GM23338 (cell line): ENCODE measurements around the gene FHIT. TPM values are rescaled to one million over a fixed set of nuclear protein-coding genes. Genes with fewer than 3 reads are reported as not detected.

Experiments
- ATAC-seq: fragments of 200-7000 bp; cut with Tn5 transposase; 3 replicates; pipeline ENCODE4 v1.9.1; 2020
- DNase-seq: peaks from one replicate; pipeline ENCODE4 v3.0.0-alpha.2; 2015; ENCODE audit warnings: low spot score
- H2AFZ ChIP-seq: fragments of 200-600 bp; sonication (generic); 2 replicates; pipeline ENCODE4 v1.8.0; 2016; ENCODE audit warnings: antibody characterized with exemption, mild to moderate bottlenecking, moderate library complexity
- H3F3A ChIP-seq: fragments of 200-600 bp; sonication (generic); replicated peaks from 2 replicates; pipeline ENCODE4 v1.8.0; 2017; ENCODE audit warnings: antibody characterized with exemption, mixed run types, low read depth
- H3K27ac ChIP-seq: fragments of 200-600 bp; sonication (generic); 2 replicates; pipeline ENCODE4 v1.6.1; 2016; ENCODE audit warnings: low read depth
- H3K27me3 ChIP-seq: fragments of 200-600 bp; sonication (generic); 2 replicates; pipeline ENCODE4 v1.8.0; 2016; ENCODE audit warnings: mild to moderate bottlenecking, mixed run types, moderate library complexity; ENCODE audit not compliant: insufficient read depth
- H3K36me3 ChIP-seq: fragments of 200-600 bp; sonication (generic); 2 replicates; pipeline ENCODE4 v1.8.0; 2016; ENCODE audit warnings: mild to moderate bottlenecking; ENCODE audit not compliant: insufficient read depth
- H3K4me1 ChIP-seq: fragments of 200-600 bp; sonication (generic); 2 replicates; pipeline ENCODE4 v1.8.0; 2016; ENCODE audit warnings: mild to moderate bottlenecking, moderate library complexity; ENCODE audit not compliant: insufficient read depth
- H3K4me2 ChIP-seq: fragments of 200-600 bp; sonication (generic); 2 replicates; pipeline ENCODE4 v1.7.1; 2017; ENCODE audit warnings: mixed run types
- H3K4me3 ChIP-seq: fragments of 200-600 bp; sonication (generic); 2 replicates; pipeline ENCODE4 v1.6.1; 2016; ENCODE audit warnings: mixed run types
- H3K79me2 ChIP-seq: fragments of 200-600 bp; sonication (generic); replicated peaks from 2 replicates; pipeline ENCODE4 v1.8.0; 2017; ENCODE audit warnings: mild to moderate bottlenecking; ENCODE audit not compliant: insufficient read depth
- H3K9me2 ChIP-seq: fragments of 200-600 bp; sonication (generic); 2 replicates; pipeline ENCODE4 v1.8.0; 2017; ENCODE audit not compliant: insufficient read depth
- H4K20me1 ChIP-seq: fragments of 200-600 bp; sonication (generic); replicated peaks from 2 replicates; pipeline ENCODE4 v1.8.0; 2017; ENCODE audit warnings: mild to moderate bottlenecking; ENCODE audit not compliant: insufficient read depth
- H3K27ac Mint-ChIP-seq: 2 replicates; pipeline ENCODE4 v1.8.0; 2020; ENCODE audit warnings: inconsistent platforms, mild to moderate bottlenecking, moderate library complexity, mixed read lengths
- H3K27me3 Mint-ChIP-seq: 3 replicates; pipeline ENCODE4 v1.8.0; 2022; ENCODE audit warnings: low read depth, mild to moderate bottlenecking, moderate library complexity, mixed read lengths, inconsistent platforms; ENCODE audit not compliant: insufficient read depth, poor library complexity
- H3K36me3 Mint-ChIP-seq: 3 replicates; pipeline ENCODE4 v1.8.0; 2021; ENCODE audit warnings: low read depth, mild to moderate bottlenecking, inconsistent platforms, moderate library complexity, mixed read lengths
- H3K4me1 Mint-ChIP-seq: 3 replicates; pipeline ENCODE4 v1.8.0; 2020; ENCODE audit warnings: mild to moderate bottlenecking, inconsistent platforms, mixed read lengths
- H3K4me3 Mint-ChIP-seq: 3 replicates; pipeline ENCODE4 v1.8.0; 2021; ENCODE audit warnings: moderate library complexity, mild to moderate bottlenecking, inconsistent platforms, mixed read lengths
- H3K9me3 Mint-ChIP-seq: 3 replicates; pipeline ENCODE4 v1.8.0; 2020; ENCODE audit warnings: moderate library complexity, mild to moderate bottlenecking, inconsistent platforms, mixed read lengths
- CREB1 ChIP-seq: fragments of 250-450 bp; sonication (Bioruptor Pico); IDR thresholded peaks from 2 replicates; pipeline ENCODE4 v1.5.0; 2020; ENCODE audit warnings: low read depth, mild to moderate bottlenecking, moderate library complexity
- ETS1 ChIP-seq: IDR thresholded peaks from 2 replicates; pipeline ENCODE4 v1.6.1; 2016; ENCODE audit warnings: antibody characterized with exemption
- EZH2 ChIP-seq: fragments of 200-600 bp; sonication (generic); IDR thresholded peaks from one replicate; pipeline ENCODE4 v1.8.0; 2017; ENCODE audit warnings: antibody characterized with exemption, mild to moderate bottlenecking, low read depth; ENCODE audit not compliant: unreplicated experiment
- EZH2phosphoT487 ChIP-seq: fragments of 200-600 bp; sonication (generic); IDR thresholded peaks from one replicate; pipeline ENCODE4 v1.8.1; 2018; ENCODE audit warnings: antibody characterized with exemption; ENCODE audit not compliant: unreplicated experiment
- POLR2AphosphoS5 ChIP-seq: IDR thresholded peaks from 2 replicates; pipeline ENCODE4 v1.6.1; 2016; ENCODE audit warnings: antibody characterized with exemption, low read depth
- REST ChIP-seq: IDR thresholded peaks from one replicate; pipeline ENCODE4 v1.6.1; 2018; ENCODE audit warnings: antibody characterized with exemption; ENCODE audit not compliant: unreplicated experiment
- STAT1 ChIP-seq: IDR thresholded peaks from one replicate; pipeline ENCODE4 v1.6.1; 2016; ENCODE audit warnings: antibody characterized with exemption; ENCODE audit not compliant: unreplicated experiment
- ZNF114 ChIP-seq: fragments of 250-450 bp; sonication (Bioruptor Pico); IDR thresholded peaks from 2 replicates; pipeline ENCODE4 v1.5.0; 2020; ENCODE audit warnings: mild to moderate bottlenecking, moderate library complexity
- ZNF331 ChIP-seq: fragments of 250-450 bp; sonication (Bioruptor Pico); IDR thresholded peaks from 2 replicates; pipeline ENCODE4 v1.5.0; 2020; ENCODE audit warnings: low read depth, mild to moderate bottlenecking, moderate library complexity
- ZNF462 ChIP-seq: fragments of 250-450 bp; sonication (Bioruptor Pico); IDR thresholded peaks from 2 replicates; pipeline ENCODE4 v1.5.0; 2020; ENCODE audit warnings: mild to moderate bottlenecking, moderate library complexity
- polyA plus RNA-seq: library from polyadenylated mRNA; unstranded; fragments of >200 nt; fragmentation: Nextera tagmentation; extraction: Ambion mirVana; gene quantifications from 2 replicates; pipeline ENCODE4 v1.2.1, GENCODE V29; 2016
- total RNA-seq: library from RNA; depleted of rRNA; stranded (reverse); fragments of >200 nt; shearing (Covaris generic); gene quantifications from 2 replicates; pipeline ENCODE4 v1.2.3, GENCODE V29; 2014

FHIT gene
- total and polyA plus RNA-seq, 2 experiments from 2014 or later: 3.0 to 8.3 TPM

GRCh38 chr3:60001369-60001768 lies 1249.9 kb downstream of the FHIT start:
- Mint-ChIP-seq H3K36me3 (no peaks in the 10 kb centered on the region), H3K4me1 (peaks cover 18% of the 10 kb centered on the region), H3K27ac (no peak overlapping the region), H3K4me3 (no peak overlapping the region), H3K9me3 (no peaks in the 10 kb centered on the region; the same call in 2 of the 3 replicates), H3K27me3 (no peaks in the 10 kb centered on the region)
- no peaks in the 10 kb centered on the region for H4K20me1 ChIP-seq
- no peaks in the 10 kb centered on the region for H3K36me3 ChIP-seq
- TF ChIP-seq CREB1 (CRISPR knock-in tag): no peak
- no peaks in the 10 kb centered on the region for H3F3A ChIP-seq
- H2AFZ ChIP-seq: no peak overlapping the region
- no peak overlapping the region for H3K27ac ChIP-seq
- H3K4me3 ChIP-seq: no peak overlapping the region
- ATAC-seq: no peak
- H3K9me2 ChIP-seq: 0 out of 2 replicates have a peak, but pooled peaks cover 13% of the 10 kb centered on the region
- no peaks in the 10 kb centered on the region for H3K27me3 ChIP-seq
- no peak overlapping the region for H3K4me2 ChIP-seq
- no peak for DNase-seq
- H3K4me1 ChIP-seq: peaks cover 11% of the 10 kb centered on the region
- no peaks in the 10 kb centered on the region for H3K79me2 ChIP-seq

- Histone ChIP-seq H3K36me3 (no peaks in the 10 kb centered on the region), H3K79me2 (no peaks in the 10 kb centered on the region), H3K27ac (no peak overlapping the region), H3K4me1 (peaks cover 11% of the 10 kb centered on the region), H3K4me3 (no peak overlapping the region), H3K9me2 (peaks cover 20% of the 10 kb centered on the region; the same call in 1 of the 2 replicates), H3K4me2 (no peak overlapping the region), H3K27me3 (no peaks in the 10 kb centered on the region), H4K20me1 (no peaks in the 10 kb centered on the region), H3F3A (no peaks in the 10 kb centered on the region), H2AFZ (no peak overlapping the region)
- Mint-ChIP-seq H3K4me3 (no peak overlapping the region), H3K27ac (no peak overlapping the region), H3K9me3 (no peaks in the 10 kb centered on the region; the same call in 2 of the 3 replicates), H3K27me3 (no peaks in the 10 kb centered on the region), H3K36me3 (no peaks in the 10 kb centered on the region), H3K4me1 (peaks cover 21% of the 10 kb centered on the region)
- TF ChIP-seq EZH2: no peak
- TF ChIP-seq POLR2AphosphoS5: no peak
- TF ChIP-seq ZNF462 (CRISPR knock-in tag): no peak
- TF ChIP-seq REST: no peak
- no peak for TF ChIP-seq ZNF114
- no peak for TF ChIP-seq EZH2phosphoT487
- no peak for TF ChIP-seq CREB1 (CRISPR knock-in tag)
- TF ChIP-seq ETS1: no peak
- TF ChIP-seq STAT1: no peak
- TF ChIP-seq ZNF331 (CRISPR knock-in tag): no peak
- ATAC-seq (no peak), DNase-seq (no peak)
Observed at GRCh38 chr3:60000311-60001105, 1250.7 kb downstream of the FHIT start.
